HG03064 (cell line): Measurements from ENCODE around the gene LRP1.

Source experiments
- ATAC-seq: cut with Tn5 transposase; IDR thresholded peaks from one replicate; pipeline ENCODE4 v1.9.1; 2021; ENCODE audit warnings: low read depth; ENCODE audit not compliant: unreplicated experiment

LRP1 gene

GRCh38 chr12:57241402-57242310 is 113.4 kb downstream of the LRP1 start:
- ATAC-seq, result no peak

GRCh38 chr12:57242329-57242690 is 114.0 kb downstream of the LRP1 start:
- ATAC-seq, result no peak

DNA sequence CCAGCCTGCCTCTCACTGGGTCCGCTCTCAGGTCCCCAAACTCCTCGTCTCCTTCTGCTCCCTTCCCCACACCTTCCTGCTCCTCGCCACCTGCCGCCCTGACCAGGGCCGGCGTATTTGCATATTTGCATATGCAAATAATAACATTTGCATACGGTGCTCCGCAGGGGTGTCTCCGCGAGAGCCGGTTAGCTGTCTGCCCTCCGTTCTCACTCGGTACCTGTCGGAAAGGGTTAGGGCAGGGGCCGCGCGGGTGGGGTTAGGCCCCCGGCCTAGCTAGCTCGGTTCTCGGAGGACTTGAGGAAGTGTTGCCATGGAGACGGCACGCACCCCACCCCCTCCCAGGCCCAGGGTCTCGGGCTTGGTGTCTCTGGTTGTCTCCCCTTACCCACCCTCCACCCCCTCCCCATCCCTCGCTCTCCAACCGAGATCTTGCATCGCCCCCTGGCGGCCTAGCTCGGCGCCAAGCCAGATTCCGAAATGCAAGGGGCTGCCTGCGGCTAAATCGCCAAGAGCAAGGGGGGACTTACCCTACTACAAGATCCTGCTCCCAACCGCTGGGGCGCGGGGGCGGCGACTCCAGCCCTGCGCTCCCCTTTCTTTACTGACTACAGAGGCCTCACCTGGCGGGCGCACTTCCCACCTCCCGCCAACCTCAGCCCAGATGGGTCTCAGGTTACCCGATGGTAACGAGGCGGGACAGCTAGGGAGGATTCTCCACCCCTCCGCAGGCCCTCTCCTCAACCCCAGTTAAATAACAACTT is 114.6 kb downstream of the LRP1 start:
- ATAC-seq, result no peak

DNA sequence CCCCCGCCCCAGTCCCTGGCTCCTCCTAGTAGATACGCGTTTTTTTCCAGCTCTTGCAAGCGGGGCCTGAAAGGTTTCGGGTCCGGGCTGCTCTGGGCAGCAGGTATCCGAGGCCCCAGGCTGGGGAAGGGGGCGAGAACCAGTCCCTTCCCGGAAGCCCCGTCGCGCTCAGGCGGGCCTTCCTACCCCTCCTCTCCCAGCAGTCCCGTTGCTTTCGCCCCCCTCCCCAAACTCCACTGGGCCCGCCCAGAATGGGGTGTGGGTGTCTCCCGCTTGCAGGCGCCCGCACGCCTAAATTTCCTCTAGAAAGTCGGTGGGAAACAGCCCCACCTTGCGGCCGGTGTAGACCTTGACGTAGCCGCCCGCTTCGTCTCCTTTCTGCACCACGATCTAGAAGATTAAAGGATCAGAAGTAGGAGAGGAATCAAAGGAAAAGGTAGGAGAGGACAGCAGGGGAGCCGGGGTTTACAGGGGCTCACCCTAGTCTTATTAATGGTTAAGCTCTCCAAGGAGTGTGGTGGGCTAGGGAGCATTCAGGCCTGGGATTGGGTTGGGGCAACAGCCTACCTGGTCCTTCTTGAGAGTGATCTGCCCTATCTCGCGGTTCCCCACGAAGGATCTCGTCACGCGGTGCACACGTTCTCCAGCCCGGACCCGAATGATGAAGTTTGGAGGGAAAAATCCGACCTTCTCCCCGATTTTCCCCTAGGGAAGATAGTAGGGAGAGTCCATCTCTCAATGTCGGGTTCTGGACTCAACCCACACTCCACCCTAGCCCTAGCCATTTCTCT is 115.4 kb downstream of the LRP1 start:
- ATAC-seq, result no peak

- ATAC-seq, result no peak
These were observed 116.0 kb downstream of the LRP1 start for GRCh38 chr12:57244312-57244696.

- no peak for ATAC-seq
These were observed 118.8 kb downstream of the LRP1 start for GRCh38 chr12:57247041-57247440.

- ATAC-seq, result no peak
These were observed 120.9 kb downstream of the LRP1 start for GRCh38 chr12:57248934-57249742.

GRCh38 chr12:57250541-57250940 is 122.3 kb downstream of the LRP1 start:
- no peak for ATAC-seq

- ATAC-seq, result no peak
These were observed 122.7 kb downstream of the LRP1 start, which contains the start of gene STAC3 for GRCh38 chr12:57250956-57251355. Gene STAC3, minus strand, starts transcription at chr12:57251187. Its CDS starts 1,551 bp downstream, at chr12:57249636.

GRCh38 chr12:57254506-57255280 is 126.4 kb downstream of the LRP1 start:
- ATAC-seq, result no peak

DNA sequence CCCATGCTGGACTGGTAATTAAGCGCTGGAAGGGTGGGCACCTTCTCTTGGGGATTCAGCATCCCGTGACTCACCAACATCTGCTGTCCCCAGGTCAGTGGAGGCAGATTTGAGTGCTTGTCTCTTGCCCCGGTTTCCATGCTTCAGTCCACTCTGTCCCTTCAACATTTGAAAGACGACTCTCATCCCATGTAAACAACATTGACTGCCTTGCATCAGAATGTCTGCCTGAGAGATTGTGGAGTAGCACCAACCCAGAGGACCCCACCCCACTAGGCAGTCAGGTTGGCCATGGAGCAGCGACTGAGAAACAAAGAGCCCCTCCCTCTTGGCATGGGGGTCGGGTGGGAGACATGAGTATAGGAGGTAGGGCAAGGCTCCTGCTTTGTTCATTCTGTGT is 127.6 kb downstream of the LRP1 start:
- no peak for ATAC-seq

DNA sequence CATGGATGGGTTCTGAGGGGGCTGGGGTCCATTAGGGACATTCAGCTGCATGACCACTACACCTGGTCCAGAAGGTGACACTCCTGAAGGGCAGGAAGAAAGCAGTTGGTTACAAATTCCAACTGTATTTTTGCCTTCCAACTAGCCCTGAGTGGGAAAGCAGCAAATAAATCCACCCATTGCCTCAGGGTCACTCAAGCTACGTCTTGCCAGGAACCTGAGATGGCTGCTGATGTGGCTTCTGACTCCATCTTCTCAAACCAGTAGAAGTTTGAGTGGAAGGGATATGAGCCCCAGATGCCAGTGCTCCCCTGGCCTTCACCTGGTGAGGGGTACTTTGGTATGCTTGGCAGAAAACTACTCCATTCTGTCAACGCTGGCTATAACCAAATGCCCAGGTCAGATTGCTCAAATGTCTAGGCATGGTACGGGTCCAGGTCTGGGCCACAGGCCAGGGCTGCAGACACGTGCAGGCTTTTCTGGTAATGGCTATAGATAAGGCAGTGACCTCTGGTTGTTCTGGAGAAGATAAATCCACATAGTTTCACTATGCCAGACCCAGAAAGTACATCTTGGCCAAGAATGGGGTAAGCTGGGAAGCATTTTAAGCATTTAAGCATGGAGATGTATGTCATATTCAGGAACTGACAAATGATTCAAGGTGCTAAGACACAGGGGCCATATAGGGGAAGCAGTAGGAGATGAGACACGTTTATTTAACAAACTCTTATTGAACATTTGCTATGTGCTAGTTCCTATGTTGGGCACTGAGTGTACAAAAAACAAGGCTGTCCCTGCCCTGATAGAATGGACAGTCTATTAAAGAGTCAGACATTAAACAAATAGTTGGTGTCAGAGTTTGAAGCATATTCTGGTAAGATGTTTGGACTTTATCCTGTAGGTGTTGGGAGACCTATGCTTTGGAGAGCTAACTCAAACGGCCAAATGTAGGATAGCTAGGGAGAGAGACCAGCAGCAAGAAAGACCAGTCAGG is 131.0 kb downstream of the LRP1 start:
- ATAC-seq, result no peak

DNA sequence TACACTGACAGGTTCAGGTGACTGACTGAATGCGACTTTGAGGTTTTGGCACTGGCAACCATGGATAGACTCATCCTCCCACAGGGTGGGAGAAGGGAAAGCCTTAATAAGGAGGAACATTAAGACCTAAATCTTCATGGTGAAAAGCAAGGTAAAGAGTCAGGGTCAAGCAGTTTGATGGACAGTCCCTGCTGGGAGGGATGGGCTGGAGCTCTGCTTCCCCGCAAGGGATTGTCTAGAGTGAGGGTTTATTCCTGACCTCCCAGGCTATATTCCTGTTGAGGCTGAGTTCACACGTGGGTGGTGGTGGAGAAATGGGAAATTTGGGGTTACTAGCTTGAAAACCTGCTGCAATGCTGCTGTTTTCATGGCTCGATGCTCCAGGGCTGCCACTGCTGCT is 132.1 kb downstream of the LRP1 start:
- no peak for ATAC-seq

DNA sequence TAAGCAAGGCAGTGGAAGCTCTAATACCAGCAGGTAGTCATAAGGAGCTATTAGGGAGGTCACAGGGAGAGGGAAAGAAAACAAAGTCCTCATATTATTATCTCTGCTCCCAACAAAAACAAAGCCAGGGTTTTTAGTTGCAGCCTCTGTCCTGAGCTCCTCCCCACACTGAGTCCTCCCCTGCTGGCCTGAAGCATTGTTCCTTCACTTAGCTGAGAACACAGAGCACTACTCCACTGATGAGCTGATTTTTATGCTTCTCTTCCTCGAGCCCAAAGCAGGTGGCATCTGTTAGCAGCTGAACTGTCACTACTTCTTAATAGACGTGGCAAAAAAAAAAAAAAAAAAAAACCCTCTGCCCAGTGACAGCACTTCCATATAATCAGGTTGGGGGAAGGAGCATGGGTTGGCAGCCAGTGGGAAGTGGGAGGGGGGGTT is 133.2 kb downstream of the LRP1 start:
- ATAC-seq, result no peak

DNA sequence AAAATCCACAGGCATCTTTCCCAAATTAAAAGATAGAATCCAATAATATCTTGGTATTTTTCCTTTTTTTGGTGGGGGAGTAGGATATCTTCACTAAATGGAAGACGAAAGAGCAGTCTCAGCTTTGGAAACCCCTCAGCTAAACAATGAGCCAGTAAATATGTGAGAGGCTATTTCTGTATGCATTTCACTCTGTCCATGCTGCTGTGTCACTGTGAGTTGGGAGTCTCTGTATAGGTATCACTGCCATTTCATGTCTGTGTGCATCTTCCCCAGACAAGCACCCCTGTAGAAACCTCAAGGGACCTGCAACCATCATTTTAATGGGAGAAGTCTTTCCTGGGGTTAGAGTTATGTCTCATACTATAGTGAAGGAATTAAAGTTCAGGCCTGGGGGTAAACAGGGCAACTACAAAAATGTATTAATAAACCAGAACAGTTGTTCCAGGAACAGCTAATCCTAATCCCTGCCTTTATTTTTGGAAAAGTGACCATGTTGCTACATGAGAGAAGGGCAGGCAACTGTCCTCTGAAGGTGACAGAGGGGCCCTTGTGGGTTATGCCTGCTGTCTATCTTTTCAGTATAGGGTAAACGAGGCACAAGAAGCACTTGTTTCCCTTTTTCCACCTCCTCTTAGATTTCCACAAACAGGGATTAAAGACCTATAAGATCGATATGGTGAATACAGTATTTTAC is 134.0 kb downstream of the LRP1 start:
- ATAC-seq, result no peak
